Loucy (cell line): ENCODE data around the gene SUN2.

Experiments used
- EZH2phosphoT487 ChIP-seq: fragments of 200-600 bp; IDR thresholded peaks from 2 replicates; pipeline ENCODE4 v1.6.1; 2018; ENCODE audit warnings: antibody characterized with exemption, mild to moderate bottlenecking, moderate library complexity, borderline replicate concordance
- TF ChIP-seq, protein P1 (sequence below): fragments of 200-600 bp; sonication (generic); conservative IDR thresholded peaks from 2 replicates; pipeline ENCODE4 v1.5.1; 2014; ENCODE audit warnings: mild to moderate bottlenecking, antibody characterized with exemption, low read length

DNA sequence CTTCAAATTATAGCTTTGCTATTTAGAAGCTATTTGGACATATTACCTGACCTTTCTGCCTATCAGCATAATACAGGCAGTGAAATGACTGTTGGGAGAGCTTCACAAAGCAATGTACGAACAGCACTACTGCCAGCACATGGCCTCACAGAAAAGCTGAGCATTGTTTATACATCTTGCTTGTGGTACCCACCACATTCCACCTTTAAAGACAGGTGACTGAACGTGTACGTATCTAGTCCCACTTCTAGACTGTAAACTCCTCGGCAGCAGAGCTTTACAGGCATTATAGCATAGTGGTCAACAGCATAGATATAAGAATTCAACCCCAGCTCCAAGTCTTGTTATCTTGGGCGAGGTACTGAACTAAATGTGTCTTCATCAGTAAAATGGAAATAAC lies 56.7 kb downstream of the SUN2 start:
- TF ChIP-seq, protein P1, sequence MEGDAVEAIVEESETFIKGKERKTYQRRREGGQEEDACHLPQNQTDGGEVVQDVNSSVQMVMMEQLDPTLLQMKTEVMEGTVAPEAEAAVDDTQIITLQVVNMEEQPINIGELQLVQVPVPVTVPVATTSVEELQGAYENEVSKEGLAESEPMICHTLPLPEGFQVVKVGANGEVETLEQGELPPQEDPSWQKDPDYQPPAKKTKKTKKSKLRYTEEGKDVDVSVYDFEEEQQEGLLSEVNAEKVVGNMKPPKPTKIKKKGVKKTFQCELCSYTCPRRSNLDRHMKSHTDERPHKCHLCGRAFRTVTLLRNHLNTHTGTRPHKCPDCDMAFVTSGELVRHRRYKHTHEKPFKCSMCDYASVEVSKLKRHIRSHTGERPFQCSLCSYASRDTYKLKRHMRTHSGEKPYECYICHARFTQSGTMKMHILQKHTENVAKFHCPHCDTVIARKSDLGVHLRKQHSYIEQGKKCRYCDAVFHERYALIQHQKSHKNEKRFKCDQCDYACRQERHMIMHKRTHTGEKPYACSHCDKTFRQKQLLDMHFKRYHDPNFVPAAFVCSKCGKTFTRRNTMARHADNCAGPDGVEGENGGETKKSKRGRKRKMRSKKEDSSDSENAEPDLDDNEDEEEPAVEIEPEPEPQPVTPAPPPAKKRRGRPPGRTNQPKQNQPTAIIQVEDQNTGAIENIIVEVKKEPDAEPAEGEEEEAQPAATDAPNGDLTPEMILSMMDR, result no peak
- TF ChIP-seq EZH2phosphoT487, result no peak
